CD14-positive monocyte (primary cell): Measurements from ENCODE around the gene ITK. TPM values are rescaled to one million over a fixed set of nuclear protein-coding genes. Genes with fewer than 3 reads are reported as not detected.

ENCODE experiments used
- DNase-seq, 3 donors: peaks; one replicate each; pipeline ENCODE4 v3.0.0-alpha.2; 2011 to 2022
- H2AFZ ChIP-seq: 2 replicates; pipeline ENCODE4 v1.6.0; 2012; ENCODE audit warnings: mild to moderate bottlenecking, low read depth, low read length, inconsistent platforms; ENCODE audit not compliant: insufficient read depth, poor library complexity, severe bottlenecking
- H3K27ac ChIP-seq, 2 donors: 1 replicate in 1 of 2; 2 replicates in 1 of 2; pipeline ENCODE4 v1.5.1; 2012 to 2013; ENCODE audit warnings: low read length in 2 of 2, control low read depth in 1 of 2, inconsistent platforms in 1 of 2, low read depth in 1 of 2, mild to moderate bottlenecking in 1 of 2
- H3K27me3 ChIP-seq, 2 donors: one replicate each; pipeline versions ENCODE4 v1.6.0 to v1.6.1; 2011 to 2013; ENCODE audit warnings: low read length in 2 of 2; ENCODE audit not compliant: control insufficient read depth in 2 of 2, insufficient read depth in 2 of 2
- H3K36me3 ChIP-seq, 2 donors: replicated peaks in 1 of 2; 1 replicate in 1 of 2; 2 replicates in 1 of 2; pipeline versions ENCODE4 v1.5.1 to v1.6.1; 2012 to 2013; ENCODE audit warnings: low read length in 2 of 2, control low read depth in 1 of 2, inconsistent platforms in 1 of 2, mild to moderate bottlenecking in 1 of 2; ENCODE audit not compliant: insufficient read depth in 2 of 2, control insufficient read depth in 1 of 2
- H3K4me1 ChIP-seq, 2 donors: 1 replicate in 1 of 2; 2 replicates in 1 of 2; pipeline versions ENCODE4 v1.5.1 to v1.6.1; 2012 to 2013; ENCODE audit warnings: low read length in 2 of 2, control low read depth in 1 of 2, inconsistent platforms in 1 of 2, mild to moderate bottlenecking in 1 of 2, moderate library complexity in 1 of 2; ENCODE audit not compliant: insufficient read depth in 2 of 2, control insufficient read depth in 1 of 2
- H3K4me2 ChIP-seq: replicated peaks from 2 replicates; pipeline ENCODE3; 2012; ENCODE audit warnings: low read length, moderate library complexity, mild to moderate bottlenecking; ENCODE audit not compliant: poor library complexity, severe bottlenecking; ENCODE audit errors: extremely low read depth
- H3K4me3 ChIP-seq, 3 experiments: fragments of 200-600 bp in 1 of 3; sonication (generic) in 1 of 3; replicated peaks in 1 of 3; 1 replicate in 2 of 3; 2 replicates in 1 of 3; pipeline ENCODE4 v1.5.1; 2011 to 2013; ENCODE audit warnings: low read length in 3 of 3, mild to moderate bottlenecking in 3 of 3, control low read depth in 2 of 3, low read depth in 2 of 3, inconsistent platforms in 1 of 3, moderate library complexity in 1 of 3
- H3K79me2 ChIP-seq: 2 replicates; pipeline ENCODE4 v1.6.0; 2012; ENCODE audit warnings: mild to moderate bottlenecking, control low read depth, inconsistent platforms, low read length, moderate library complexity; ENCODE audit not compliant: insufficient read depth
- H3K9ac ChIP-seq: 2 replicates; pipeline ENCODE4 v1.6.0; 2017; ENCODE audit warnings: low read length, mild to moderate bottlenecking; ENCODE audit not compliant: insufficient read depth, poor library complexity, severe bottlenecking
- H3K9me3 ChIP-seq, 2 donors: replicated peaks in 1 of 2; 1 replicate in 1 of 2; 2 replicates in 1 of 2; pipeline versions ENCODE4 v1.5.1 to v1.6.1; 2012 to 2013; ENCODE audit warnings: low read length in 2 of 2, control low read depth in 1 of 2; ENCODE audit not compliant: control insufficient read depth in 1 of 2, insufficient read depth in 1 of 2
- H4K20me1 ChIP-seq: 2 replicates; pipeline ENCODE4 v1.6.0; 2012; ENCODE audit warnings: mild to moderate bottlenecking, low read length, control low read depth, moderate library complexity; ENCODE audit not compliant: insufficient read depth
- H3K27ac Mint-ChIP-seq, 7 donors: one replicate each; pipeline ENCODE4 v1.8.0; 2020; ENCODE audit warnings: mild to moderate bottlenecking in 7 of 7, mixed read lengths in 7 of 7, moderate library complexity in 6 of 7, inconsistent platforms in 2 of 7
- H3K27me3 Mint-ChIP-seq, 3 donors: one replicate each; pipeline ENCODE4 v1.8.0; 2021 to 2022; ENCODE audit warnings: low read depth in 3 of 3, mild to moderate bottlenecking in 3 of 3, mixed read lengths in 3 of 3, moderate library complexity in 3 of 3, inconsistent platforms in 1 of 3
- H3K36me3 Mint-ChIP-seq, 2 donors: one replicate each; pipeline ENCODE4 v1.8.0; 2020; ENCODE audit warnings: mixed read lengths in 2 of 2, inconsistent platforms in 1 of 2, mild to moderate bottlenecking in 1 of 2
- H3K4me1 Mint-ChIP-seq: one replicate; pipeline ENCODE4 v1.8.0; 2020; ENCODE audit warnings: mild to moderate bottlenecking, mixed read lengths
- H3K4me3 Mint-ChIP-seq, 2 donors: one replicate each; pipeline ENCODE4 v1.8.0; 2020; ENCODE audit warnings: mild to moderate bottlenecking in 2 of 2, mixed read lengths in 2 of 2, moderate library complexity in 1 of 2
- H3K9me3 Mint-ChIP-seq, 7 donors: one replicate each; pipeline ENCODE4 v1.8.0; 2020 to 2022; ENCODE audit warnings: mixed read lengths in 7 of 7, mild to moderate bottlenecking in 6 of 7, moderate library complexity in 6 of 7, inconsistent platforms in 2 of 7
- WGBS: methylation state at CpG from one replicate; pipeline ENCODE4 v1.1.5; 2013; ENCODE audit warnings: missing lambda C conversion rate; ENCODE audit not compliant: insufficient coverage; 5-methylcytosine and 5-hydroxymethylcytosine counted together
- intact Hi-C, 2 donors: fragments of 100-400 bp; cut with micrococcal nuclease; formaldehyde crosslinking; loops; one replicate each; pipeline versions ENCODE4 v1.15.0 to v1.15.1; 2023
- polyA plus RNA-seq, 3 donors: library from polyadenylated mRNA; depleted of rRNA in 1 of 3; unstranded in 2 of 3; stranded (reverse) in 1 of 3; fragments of 300-500 nt in 2 of 3; fragments of >200 nt in 1 of 3; fragmentation: Illumina TruSeq in 2 of 3; gene quantifications; 1 replicate in 2 of 3; 2 replicates in 1 of 3; pipeline ENCODE4 v1.2.3, GENCODE V29; 2012 to 2021
- TF ChIP-seq, protein P1 (sequence below): fragments of 200-600 bp; IDR thresholded peaks from one replicate; pipeline ENCODE4 v1.8.0; 2022; ENCODE audit warnings: antibody characterized with exemption, mild to moderate bottlenecking

ITK gene
- polyA plus RNA-seq, 3 donors = 0.03 to 0.60 (median 0.39) TPM

DNA sequence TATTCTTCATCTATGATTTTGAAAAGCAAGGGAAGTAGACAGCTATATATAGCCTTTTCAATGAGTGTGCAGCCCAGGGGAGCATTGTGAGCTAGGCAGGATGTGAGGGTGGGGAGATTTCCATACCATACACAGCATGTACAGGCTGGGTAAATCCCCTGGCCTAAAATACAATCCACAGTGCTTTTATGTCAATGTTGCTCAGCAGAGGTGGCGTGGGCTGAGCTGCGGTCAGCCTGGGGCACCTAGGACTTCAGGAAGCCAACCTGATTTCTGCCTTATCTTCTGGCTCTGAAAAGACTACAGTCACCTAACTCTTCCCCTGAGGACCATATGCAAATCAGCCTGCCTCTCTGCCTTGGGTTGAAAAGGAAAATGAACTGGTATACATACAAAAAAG is 8.2 kb upstream of the ITK start:
- Histone ChIP-seq H3K36me3 (no peaks in the 10 kb centered on the region), H4K20me1 (no peaks in the 10 kb centered on the region), H3K27me3 (no peaks in the 10 kb centered on the region), H3K9me3 (peaks cover 0 to 3% of the 10 kb centered on the region in 2 donors), H3K4me2 (no peak overlapping the region), H2AFZ (no peak overlapping the region), H3K9ac (no peak overlapping the region), H3K4me1 (no peaks in the 10 kb centered on the region), H3K4me3 (no peak overlapping the region), H3K27ac (no peak overlapping the region), H3K79me2 (no peaks in the 10 kb centered on the region)
- no peak for DNase-seq
- Mint-ChIP-seq H3K27me3 (peaks cover 2 to 10% (median 4%) of the 10 kb centered on the region in 3 donors), H3K4me3 (no peak overlapping the region), H3K4me1 (no peaks in the 10 kb centered on the region), H3K27ac (no peak overlapping the region), H3K36me3 (no peaks in the 10 kb centered on the region), H3K9me3 (peaks cover 3 to 14% (median 9%) of the 10 kb centered on the region in 7 donors)
- 30% methylated on average over 2 of the region's 2 CpGs for WGBS
- intact Hi-C loops = no loop called here
- TF ChIP-seq, protein P1, sequence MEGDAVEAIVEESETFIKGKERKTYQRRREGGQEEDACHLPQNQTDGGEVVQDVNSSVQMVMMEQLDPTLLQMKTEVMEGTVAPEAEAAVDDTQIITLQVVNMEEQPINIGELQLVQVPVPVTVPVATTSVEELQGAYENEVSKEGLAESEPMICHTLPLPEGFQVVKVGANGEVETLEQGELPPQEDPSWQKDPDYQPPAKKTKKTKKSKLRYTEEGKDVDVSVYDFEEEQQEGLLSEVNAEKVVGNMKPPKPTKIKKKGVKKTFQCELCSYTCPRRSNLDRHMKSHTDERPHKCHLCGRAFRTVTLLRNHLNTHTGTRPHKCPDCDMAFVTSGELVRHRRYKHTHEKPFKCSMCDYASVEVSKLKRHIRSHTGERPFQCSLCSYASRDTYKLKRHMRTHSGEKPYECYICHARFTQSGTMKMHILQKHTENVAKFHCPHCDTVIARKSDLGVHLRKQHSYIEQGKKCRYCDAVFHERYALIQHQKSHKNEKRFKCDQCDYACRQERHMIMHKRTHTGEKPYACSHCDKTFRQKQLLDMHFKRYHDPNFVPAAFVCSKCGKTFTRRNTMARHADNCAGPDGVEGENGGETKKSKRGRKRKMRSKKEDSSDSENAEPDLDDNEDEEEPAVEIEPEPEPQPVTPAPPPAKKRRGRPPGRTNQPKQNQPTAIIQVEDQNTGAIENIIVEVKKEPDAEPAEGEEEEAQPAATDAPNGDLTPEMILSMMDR = no peak

- no peak overlapping the region for H3K4me3 Mint-ChIP-seq
- Histone ChIP-seq H3K36me3 (no peaks in the 10 kb centered on the region), H3K27ac (no peak overlapping the region), H3K79me2 (no peaks in the 10 kb centered on the region), H3K4me3 (no peak overlapping the region), H3K27me3 (peaks cover 0 to 3% of the 10 kb centered on the region in 2 donors), H3K4me1 (no peaks in the 10 kb centered on the region), H4K20me1 (no peaks in the 10 kb centered on the region), H3K9me3 (peaks cover 0 to 3% of the 10 kb centered on the region in 2 donors), H3K9ac (no peak overlapping the region), H3K4me2 (no peak overlapping the region), H2AFZ (no peak overlapping the region)
- no peak for DNase-seq
- intact Hi-C loops = no loop called here
- TF ChIP-seq, protein P1 = no peak
- H3K4me1 Mint-ChIP-seq = no peaks in the 10 kb centered on the region
- H3K9me3 Mint-ChIP-seq = peaks cover 2 to 12% (median 5%) of the 10 kb centered on the region in 7 donors
- 100% methylated on average over 1 of the region's 8 CpGs for WGBS
- no peak overlapping the region for H3K27ac Mint-ChIP-seq
- H3K36me3 Mint-ChIP-seq = no peaks in the 10 kb centered on the region
- H3K27me3 Mint-ChIP-seq = peaks cover 1 to 10% (median 2%) of the 10 kb centered on the region in 3 donors
These were observed 5.5 kb upstream of the ITK start for GRCh38 chr5:157175071-157175612.
